ENCODE data around the gene HSP90AB1. TPM values are rescaled to one million over a fixed set of nuclear protein-coding genes. Genes with fewer than 3 reads are reported as not detected.

HSP90AB1 gene
- total and polyA plus RNA-seq, 9 of the 15 experiments (the other 6 are each of a cell fraction or from before 2014, with no cell fraction given) = 1,780 to 3,358 (median 2,262) TPM

GRCh38 chr6:44272529-44272928 lies 25.6 kb downstream of the HSP90AB1 start (continued):
- TF ChIP-seq, protein P1, sequence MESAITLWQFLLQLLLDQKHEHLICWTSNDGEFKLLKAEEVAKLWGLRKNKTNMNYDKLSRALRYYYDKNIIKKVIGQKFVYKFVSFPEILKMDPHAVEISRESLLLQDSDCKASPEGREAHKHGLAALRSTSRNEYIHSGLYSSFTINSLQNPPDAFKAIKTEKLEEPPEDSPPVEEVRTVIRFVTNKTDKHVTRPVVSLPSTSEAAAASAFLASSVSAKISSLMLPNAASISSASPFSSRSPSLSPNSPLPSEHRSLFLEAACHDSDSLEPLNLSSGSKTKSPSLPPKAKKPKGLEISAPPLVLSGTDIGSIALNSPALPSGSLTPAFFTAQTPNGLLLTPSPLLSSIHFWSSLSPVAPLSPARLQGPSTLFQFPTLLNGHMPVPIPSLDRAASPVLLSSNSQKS (CRISPR knock-in tag; IDR thresholded peaks at IDR 0.05) = no peak
- TF ChIP-seq DMBX1 (CRISPR knock-in tag; IDR thresholded peaks at IDR 0.05; ENCODE audit: borderline replicate concordance) (no peak), TAL1 (IDR thresholded peaks at IDR 0.05) (no peak), ZNF197 (CRISPR knock-in tag; IDR thresholded peaks at IDR 0.05; ENCODE audit: low read depth) (no peak), ATF3 (IDR thresholded peaks at IDR 0.05) (no peak), ATF3 (CRISPR knock-in tag; conservative IDR thresholded peaks at IDR 0.05) (no peak), POLR2AphosphoS5 (IDR thresholded peaks at IDR 0.05; ENCODE audit: control insufficient read depth, insufficient read depth, low read depth, low read length) (no peak)

DNA sequence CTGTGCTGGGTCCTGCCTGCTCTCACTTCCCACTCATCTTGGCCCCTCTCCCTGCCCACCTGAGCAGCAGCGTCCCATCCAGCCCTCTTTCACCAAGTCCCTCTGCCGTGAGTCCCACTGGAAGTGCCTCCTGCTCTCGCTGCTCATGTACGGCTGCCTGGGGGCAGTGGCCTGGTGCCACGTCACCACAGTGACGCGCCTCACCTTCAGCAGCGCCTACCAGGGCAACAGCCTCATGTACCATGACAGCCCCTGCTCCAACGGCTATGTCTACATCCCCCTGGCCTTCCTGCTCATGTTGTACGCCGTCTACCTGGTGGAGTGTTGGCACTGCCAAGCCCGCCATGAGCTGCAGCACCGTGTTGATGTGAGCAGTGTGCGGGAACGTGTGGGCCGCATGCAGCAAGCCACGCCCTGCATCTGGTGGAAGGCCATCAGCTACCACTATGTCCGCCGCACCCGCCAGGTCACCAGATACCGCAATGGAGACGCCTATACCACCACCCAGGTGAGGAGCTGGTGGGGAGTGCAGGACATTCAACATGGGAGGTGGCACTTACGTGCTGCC lies 26.2 kb downstream of the HSP90AB1 start:
- no peak for FAIRE-seq
- peaks cover 76 to 84% of the 10 kb centered on the region in 2 experiments for H3K27me3 ChIP-seq (ENCODE audit: control insufficient read depth in 2 of 2, insufficient read depth in 2 of 2, low read length in 2 of 2)
- no peaks in the 10 kb centered on the region for H3K9me3 ChIP-seq (replicated peaks; ENCODE audit: control insufficient read depth, insufficient read depth, low read depth, low read length)
- H3K4me3 ChIP-seq = no peak overlapping the region
- no peak overlapping the region for H3K27ac ChIP-seq (ENCODE audit: extremely low read depth, low read depth, low read length)
- BruUV-seq (replicated peaks) = no TSS peak
- POLR2A ChIA-PET = interaction anchor here (0.6 to 4.7 kb wide), 7 partner anchors 16 to 557 kb away, joined by 3 to 24 read pairs (median 3); partner anchors contain the start of genes AARS2 and HSP90AB1
- in situ Hi-C loops (cut with MboI) = no loop called here
- H3K79me2 ChIP-seq (ENCODE audit: control insufficient read depth, insufficient read depth, low read length) = no peaks in the 10 kb centered on the region
- 9% methylated on average over 23 of the region's 23 CpGs for whole genome bisulfite sequencing (ENCODE audit: insufficient coverage, low coverage, missing lambda C conversion rate)
- H3K9me1 ChIP-seq (ENCODE audit: control insufficient read depth, insufficient read depth, low read length) = peaks cover 4% of the 10 kb centered on the region
- ATAC-seq = peak; percentile 10
- intact Hi-C loops (cut with micrococcal nuclease) = no loop called here
- 0 out of 2 replicates have a peak overlapping the region, but pooled peaks have one; percentile 13 for H2AFZ ChIP-seq (ENCODE audit: low read depth, low read length)
- peak overlapping the region in 1 of 2 experiments; percentile 71; a peak in 1 of 4 replicates for H3K9ac ChIP-seq (ENCODE audit: insufficient read depth in 1 of 2, low read depth in 2 of 2, low read length in 2 of 2)
- H3K4me2 ChIP-seq (ENCODE audit: insufficient read depth, low read length) = peak overlapping the region; percentile 30
- H4K20me1 ChIP-seq (replicated peaks; ENCODE audit: control insufficient read depth, insufficient read depth, low read length) = peaks cover 18% of the 10 kb centered on the region
- no peaks in the 10 kb centered on the region for H3K36me3 ChIP-seq (ENCODE audit: control insufficient read depth, insufficient read depth, low read length)
- DNase-seq (ENCODE audit: extremely low read depth in 1 of 4, low spot score in 3 of 4) = no peak
- H3K4me1 ChIP-seq (replicated peaks in 1 of 2; ENCODE audit: control insufficient read depth in 2 of 2, insufficient read depth in 2 of 2, low read length in 2 of 2) = peaks cover 0 to 33% of the 10 kb centered on the region in 2 experiments; a peak in 2 of 5 replicates
- CTCF ChIA-PET (ENCODE audit: low intra/inter-chr PET ratio) = no interaction called here
- no peak for TF ChIP-seq POLR2H (tag; IDR thresholded peaks at IDR 0.05; ENCODE audit: low read depth)
- no peak for TF ChIP-seq PPARD (CRISPR knock-in tag; IDR thresholded peaks at IDR 0.05)
- TF ChIP-seq USF1 (CRISPR knock-in tag; IDR thresholded peaks at IDR 0.05) = peak; percentile 41; the same call in 1 of the 2 replicates
- TF ChIP-seq ATF1 (CRISPR knock-in tag; IDR thresholded peaks at IDR 0.05) = no peak
- TF ChIP-seq ATF1 (tag; IDR thresholded peaks at IDR 0.05) = peak; percentile 55
- TF ChIP-seq L3MBTL2 (IDR thresholded peaks at IDR 0.05) = 0 out of 2 replicates have a peak, but pooled peaks have one; percentile 17
- no peak for TF ChIP-seq YBX1 (IDR thresholded peaks at IDR 0.05)
- TF ChIP-seq, protein P2, sequence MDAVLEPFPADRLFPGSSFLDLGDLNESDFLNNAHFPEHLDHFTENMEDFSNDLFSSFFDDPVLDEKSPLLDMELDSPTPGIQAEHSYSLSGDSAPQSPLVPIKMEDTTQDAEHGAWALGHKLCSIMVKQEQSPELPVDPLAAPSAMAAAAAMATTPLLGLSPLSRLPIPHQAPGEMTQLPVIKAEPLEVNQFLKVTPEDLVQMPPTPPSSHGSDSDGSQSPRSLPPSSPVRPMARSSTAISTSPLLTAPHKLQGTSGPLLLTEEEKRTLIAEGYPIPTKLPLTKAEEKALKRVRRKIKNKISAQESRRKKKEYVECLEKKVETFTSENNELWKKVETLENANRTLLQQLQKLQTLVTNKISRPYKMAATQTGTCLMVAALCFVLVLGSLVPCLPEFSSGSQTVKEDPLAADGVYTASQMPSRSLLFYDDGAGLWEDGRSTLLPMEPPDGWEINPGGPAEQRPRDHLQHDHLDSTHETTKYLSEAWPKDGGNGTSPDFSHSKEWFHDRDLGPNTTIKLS (IDR thresholded peaks at IDR 0.05; ENCODE audit: borderline replicate concordance, low read depth) = peak; percentile 57; the same call in 1 of the 2 replicates

Measured in K562 (cell line).